ENCODE data around the gene PHACTR4. TPM values are rescaled to one million over a fixed set of nuclear protein-coding genes. Genes with fewer than 3 reads are reported as not detected.

The PHACTR4 gene
- total and polyA plus RNA-seq, 2 experiments from 2014 or later: 35.4 to 47.1 TPM

- H3K79me2 ChIP-seq (replicated peaks; ENCODE audit: insufficient read depth): peaks cover 27% of the 10 kb centered on the region
- Mint-ChIP-seq H3K9me3 (peaks cover 2% of the 10 kb centered on the region; the same call in 2 of the 3 replicates), H3K27ac (no peak overlapping the region), H3K4me3 (no peak overlapping the region), H3K27me3 (ENCODE audit: insufficient read depth, low read depth, poor library complexity) (no peaks in the 10 kb centered on the region), H3K4me1 (peaks cover 13% of the 10 kb centered on the region; the same call in 2 of the 3 replicates), H3K36me3 (ENCODE audit: low read depth) (peaks cover 9% of the 10 kb centered on the region)
- no peak overlapping the region for H2AFZ ChIP-seq
- TF ChIP-seq ZNF331 (CRISPR knock-in tag; IDR thresholded peaks at IDR 0.05; ENCODE audit: low read depth) (no peak), ZNF114 (CRISPR knock-in tag; IDR thresholded peaks at IDR 0.05) (no peak), CREB1 (CRISPR knock-in tag; IDR thresholded peaks at IDR 0.05; ENCODE audit: low read depth) (no peak), CTCF (conservative IDR thresholded peaks at IDR 0.05; ENCODE audit: low read depth in 2 of 2) (no peak), EZH2phosphoT487 (IDR thresholded peaks at IDR 0.05; ENCODE audit: unreplicated experiment) (no peak), NANOG (IDR thresholded peaks at IDR 0.05; ENCODE audit: borderline replicate concordance) (no peak), ETS1 (IDR thresholded peaks at IDR 0.05) (no peak), JUNB (IDR thresholded peaks at IDR 0.05; ENCODE audit: unreplicated experiment) (no peak), REST (IDR thresholded peaks at IDR 0.05; ENCODE audit: unreplicated experiment) (no peak), EZH2 (IDR thresholded peaks at IDR 0.05; ENCODE audit: low read depth, unreplicated experiment) (no peak), ZNF462 (CRISPR knock-in tag; IDR thresholded peaks at IDR 0.05) (no peak), STAT1 (IDR thresholded peaks at IDR 0.05; ENCODE audit: unreplicated experiment) (no peak), POLR2AphosphoS5 (IDR thresholded peaks at IDR 0.05; ENCODE audit: low read depth) (no peak)
- H3K4me1 ChIP-seq (ENCODE audit: insufficient read depth): peaks cover 10% of the 10 kb centered on the region; the same call in 1 of the 2 replicates
- H3K27me3 ChIP-seq (ENCODE audit: insufficient read depth): no peaks in the 10 kb centered on the region
- peak; percentile 58 for DNase-seq (ENCODE audit: low spot score)
- no peak overlapping the region for H3K4me3 ChIP-seq
- H4K20me1 ChIP-seq (replicated peaks; ENCODE audit: insufficient read depth): no peaks in the 10 kb centered on the region; the same call in 1 of the 2 replicates
- H3K27ac ChIP-seq (ENCODE audit: low read depth): peak overlapping the region; percentile 26
- H3K36me3 ChIP-seq (ENCODE audit: insufficient read depth): no peaks in the 10 kb centered on the region
- no peaks in the 10 kb centered on the region for H3F3A ChIP-seq (replicated peaks; ENCODE audit: low read depth)
- ATAC-seq: peak; percentile 83
- no peaks in the 10 kb centered on the region for H3K9me2 ChIP-seq (ENCODE audit: insufficient read depth)
- H3K4me2 ChIP-seq: peak overlapping the region; percentile 42; the same call in 1 of the 2 replicates
These were observed 68.6 kb downstream of the PHACTR4 start for GRCh38 chr1:28437924-28438699.

Measured in GM23338 (cell line).